GM21447 (cell line): ENCODE measurements around the gene NOTCH3.

ENCODE experiments used
- ATAC-seq: cut with Tn5 transposase; IDR thresholded peaks from one replicate; pipeline ENCODE4 v1.9.1; 2021; ENCODE audit not compliant: unreplicated experiment

NOTCH3 gene

DNA sequence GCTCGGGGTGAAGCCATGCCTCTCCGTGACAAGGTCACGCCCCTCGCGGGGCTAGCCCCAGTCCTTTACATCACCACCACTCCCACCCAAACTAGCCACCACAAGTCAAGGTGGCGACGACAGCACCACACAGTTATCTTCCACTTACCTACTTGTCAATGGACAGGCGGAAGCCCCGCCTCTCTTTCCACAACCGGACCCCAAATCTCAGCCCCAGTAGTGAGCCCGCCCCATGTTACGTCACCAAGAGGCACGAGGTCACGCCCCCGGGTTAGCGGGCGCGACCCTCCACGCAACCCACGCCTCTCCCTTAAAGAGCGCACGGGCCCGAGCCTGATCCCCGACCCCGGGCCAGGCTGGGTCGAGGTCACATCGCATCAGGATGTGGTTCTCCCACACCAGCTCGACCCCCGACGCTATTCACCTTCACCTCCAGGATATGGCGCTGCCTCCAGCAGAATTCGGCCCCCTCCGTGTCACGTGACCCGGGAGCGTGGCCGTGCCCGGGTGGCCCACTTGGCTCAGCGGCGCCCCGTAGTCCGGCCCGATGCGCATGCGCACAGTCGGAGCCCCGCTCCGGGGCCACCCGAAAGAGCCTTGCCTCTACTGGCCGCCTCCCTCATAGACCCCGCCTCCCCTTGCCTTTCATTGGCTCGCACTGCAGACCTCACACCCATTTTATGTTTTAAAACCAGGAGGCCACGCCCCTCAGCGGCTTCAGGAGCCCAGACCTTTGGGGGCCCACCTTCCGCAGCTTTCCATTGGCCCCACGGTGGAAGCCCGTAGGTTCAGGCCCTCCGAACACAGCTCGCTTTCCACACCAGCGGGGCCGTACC lies 75.3 kb downstream of the NOTCH3 start:
- peak; percentile 79 for ATAC-seq

GRCh38 chr19:15124572-15125231 lies 76.1 kb downstream of the NOTCH3 start:
- ATAC-seq, result no peak

DNA sequence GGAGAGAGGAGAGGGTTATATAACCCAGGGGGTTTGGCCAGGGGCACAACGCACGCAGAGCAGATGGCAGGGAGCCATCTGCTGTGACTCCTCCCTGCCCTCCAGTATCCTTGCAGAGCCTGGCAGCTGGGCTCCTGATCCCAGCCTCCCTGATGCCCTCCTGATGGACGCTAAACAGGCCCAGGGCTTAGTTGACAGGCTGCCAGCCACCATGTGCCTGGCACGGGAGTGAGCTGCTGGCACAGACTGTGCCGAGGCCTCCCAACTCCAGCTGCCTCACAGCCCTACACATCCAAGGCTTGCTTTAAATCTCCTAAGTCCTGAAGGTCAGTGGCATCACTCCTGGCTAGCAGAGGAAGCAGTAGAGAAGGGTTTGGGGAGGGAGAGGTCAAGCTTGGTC lies 76.9 kb downstream of the NOTCH3 start:
- ATAC-seq, result no peak

DNA sequence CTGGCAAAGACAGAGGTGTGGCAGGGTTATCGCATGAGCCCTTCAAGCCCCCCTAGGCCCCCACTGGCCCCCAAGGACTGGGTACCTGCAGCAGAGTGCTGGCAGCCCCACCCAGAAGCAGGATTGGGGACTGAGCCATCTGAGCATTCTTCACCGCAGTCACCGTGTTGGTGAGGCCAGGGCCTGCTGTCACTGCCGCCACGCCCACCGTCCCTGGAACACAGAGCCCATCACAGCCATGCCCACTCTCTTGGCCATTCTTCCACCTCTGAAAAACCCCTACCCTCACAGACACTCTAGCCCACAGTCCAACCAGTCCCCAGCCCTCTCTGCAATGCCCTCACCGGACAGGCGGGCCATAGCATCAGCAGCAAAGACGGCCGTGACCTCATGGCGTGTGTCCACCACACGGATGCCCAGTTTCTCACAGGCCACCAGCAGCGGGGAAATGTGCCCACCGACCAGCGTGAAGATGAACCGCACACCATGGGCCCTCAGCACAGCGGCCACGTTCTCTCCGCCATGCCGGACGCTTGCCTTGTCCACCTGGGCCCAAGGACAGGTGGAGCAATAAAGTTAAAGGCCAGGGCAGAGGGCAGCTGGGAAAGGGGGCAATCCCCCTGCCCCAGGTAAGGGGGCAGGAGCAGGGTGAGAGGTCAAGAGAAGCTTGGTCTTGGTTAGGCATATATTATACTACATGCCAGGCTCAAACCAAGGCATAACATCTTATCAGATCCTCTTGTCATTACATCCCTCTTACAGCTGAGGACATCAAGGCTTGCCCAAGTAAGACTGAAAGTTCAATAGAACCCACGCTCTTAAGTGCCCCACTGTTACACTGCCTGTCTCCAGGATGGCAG lies 77.5 kb downstream of the NOTCH3 start:
- no peak for ATAC-seq

DNA sequence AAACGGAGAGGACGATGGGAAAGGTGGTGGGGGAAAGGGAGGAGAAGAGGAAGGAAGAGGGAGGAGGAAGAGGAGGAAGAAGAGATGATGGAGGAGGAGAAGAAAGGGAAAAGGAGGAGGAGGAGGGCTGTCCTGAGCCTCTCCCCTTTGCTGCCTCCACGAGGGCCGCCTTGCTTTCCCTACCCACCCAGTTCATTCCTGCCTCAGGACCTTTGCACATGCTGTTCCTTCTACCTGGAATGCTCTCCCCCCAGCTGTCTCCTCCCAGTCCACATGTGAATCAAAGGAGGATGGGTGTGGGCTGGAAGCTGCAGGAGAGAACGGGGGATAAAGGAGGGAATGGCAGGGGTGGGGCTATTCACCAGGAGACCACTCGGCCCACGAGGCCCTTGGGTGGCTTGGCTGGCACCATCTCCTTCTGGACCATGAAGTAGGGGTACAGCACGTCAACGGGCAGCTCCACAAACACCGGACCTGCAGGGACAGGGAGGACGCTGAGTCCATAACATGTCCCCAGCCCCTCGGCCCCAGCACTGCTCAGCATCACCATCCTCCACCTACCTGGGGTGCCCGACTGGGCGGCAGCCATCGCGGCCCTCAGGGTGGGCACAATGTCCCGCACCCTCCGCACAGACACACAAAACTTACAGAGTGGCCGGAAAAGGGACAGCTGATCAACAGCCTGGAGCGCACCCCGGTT lies 78.3 kb downstream of the NOTCH3 start:
- no peak for ATAC-seq

DNA sequence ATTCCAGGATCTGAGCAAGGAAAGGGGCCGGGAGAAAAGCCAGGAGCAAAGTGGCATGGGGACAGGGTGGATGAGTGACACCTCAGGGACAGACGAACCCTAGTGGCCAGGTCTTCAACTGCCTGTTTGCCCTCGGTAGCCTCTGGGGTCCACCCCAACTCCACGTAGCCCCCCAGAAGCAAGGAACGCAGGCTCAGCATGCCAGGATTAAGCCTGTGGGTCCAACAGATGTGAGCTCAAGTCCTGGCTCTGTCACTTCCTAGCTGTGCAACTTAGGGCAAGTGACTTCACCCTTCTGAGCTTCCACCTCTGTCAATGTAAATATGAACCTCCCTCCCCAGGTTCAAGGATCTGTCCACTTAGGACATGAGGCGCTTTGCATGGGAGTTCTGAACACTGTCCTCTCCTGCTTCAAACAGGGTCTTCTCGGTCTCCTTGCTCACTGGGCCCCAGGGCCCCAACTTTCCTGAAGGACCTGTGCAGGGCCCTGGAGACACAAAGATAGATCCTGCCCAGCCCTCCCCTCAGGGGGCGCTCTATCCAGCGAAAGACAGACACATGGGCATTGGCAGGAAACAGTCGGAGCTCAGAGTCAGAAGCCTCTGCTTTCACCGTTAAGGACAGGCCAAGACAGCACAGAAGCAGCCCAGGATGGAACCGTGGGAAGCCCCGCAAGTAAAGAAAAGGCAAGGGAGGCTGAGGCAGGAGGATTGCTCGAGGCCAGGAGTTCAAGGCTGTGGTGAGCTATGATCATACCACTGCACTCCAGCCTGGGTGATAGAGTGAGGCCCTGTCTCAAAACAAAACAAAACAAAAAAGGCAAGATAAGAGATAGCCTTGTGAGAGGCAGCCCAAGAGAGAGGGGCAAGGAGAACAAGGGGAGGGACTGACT lies 80.4 kb downstream of the NOTCH3 start:
- ATAC-seq, result no peak

GRCh38 chr19:15118789-15119494 lies 81.9 kb downstream of the NOTCH3 start:
- no peak for ATAC-seq

- ATAC-seq, result no peak
These were observed 82.5 kb downstream of the NOTCH3 start for GRCh38 chr19:15118248-15118647.

GRCh38 chr19:15116856-15117255 lies 83.9 kb downstream of the NOTCH3 start:
- no peak for ATAC-seq

- no peak for ATAC-seq
These were observed 84.8 kb downstream of the NOTCH3 start for GRCh38 chr19:15115762-15116615.

GRCh38 chr19:15115080-15115479 lies 85.7 kb downstream of the NOTCH3 start:
- ATAC-seq, result no peak

DNA sequence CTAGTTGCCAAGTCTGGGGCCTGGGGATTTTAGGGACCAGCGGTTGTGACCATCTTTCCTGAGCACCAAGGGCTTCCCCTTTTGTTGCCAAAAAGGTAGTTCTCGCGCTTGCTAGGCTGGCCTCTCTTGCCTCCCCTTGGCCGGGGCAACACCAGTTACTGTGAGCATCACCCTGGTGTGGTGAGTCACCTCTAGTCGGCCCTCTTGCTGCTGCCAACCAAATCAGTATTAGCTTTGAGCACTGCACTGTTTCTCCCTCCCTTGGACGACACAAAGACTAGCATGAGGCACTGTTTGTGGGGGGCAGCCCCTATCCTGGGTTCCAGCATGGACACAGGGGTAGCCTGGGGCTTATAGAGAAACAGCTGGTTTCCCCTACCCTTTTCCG lies 86.6 kb downstream of the NOTCH3 start:
- ATAC-seq, result no peak

DNA sequence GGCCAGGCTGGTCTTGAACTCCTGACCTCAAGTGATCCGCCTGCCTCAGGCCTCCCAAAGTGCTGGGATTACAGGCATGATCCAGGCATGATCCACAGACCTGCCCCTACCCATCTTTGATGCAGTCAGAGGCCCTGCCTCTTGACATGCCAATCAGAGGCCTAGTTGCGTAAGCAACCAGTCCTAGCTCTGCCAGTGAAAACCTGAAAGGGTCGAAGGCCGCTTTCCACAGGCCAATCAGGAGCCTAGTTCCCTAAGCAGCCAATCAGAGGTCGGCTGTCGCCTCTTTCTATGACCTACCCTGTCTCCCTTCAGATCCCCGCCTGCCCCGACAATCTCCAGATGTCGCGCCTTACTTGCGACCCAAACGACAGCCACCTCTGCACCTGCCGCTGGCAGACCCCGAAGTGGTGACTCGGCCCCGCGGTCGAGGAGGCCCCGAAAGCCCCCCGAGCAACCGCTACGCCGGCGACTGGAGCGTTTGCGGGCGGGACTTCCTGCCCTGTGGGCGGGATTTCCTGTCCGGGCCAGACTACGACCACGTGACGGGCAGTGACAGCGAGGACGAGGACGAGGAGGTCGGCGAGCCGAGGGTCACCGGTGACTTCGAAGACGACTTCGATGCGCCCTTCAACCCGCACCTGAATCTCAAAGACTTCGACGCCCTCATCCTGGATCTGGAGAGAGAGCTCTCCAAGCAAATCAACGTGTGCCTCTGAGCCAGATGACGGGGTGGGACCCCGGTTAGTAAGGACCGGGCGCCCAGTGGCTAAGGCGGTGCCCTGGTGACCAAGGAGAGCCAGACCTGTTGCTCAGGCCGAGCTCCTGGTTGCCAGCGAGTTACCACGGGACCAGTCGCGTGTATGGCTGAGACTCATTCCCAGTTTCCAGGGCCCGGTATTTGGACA lies 87.3 kb downstream of the NOTCH3 start:
- ATAC-seq, result no peak

- no peak for ATAC-seq
These were observed 88.4 kb downstream of the NOTCH3 start for GRCh38 chr19:15112385-15112784.

- ATAC-seq, result no peak
These were observed 89.0 kb downstream of the NOTCH3 start for GRCh38 chr19:15111758-15112157.

GRCh38 chr19:15110418-15110815 lies 90.4 kb downstream of the NOTCH3 start:
- ATAC-seq, result no peak

DNA sequence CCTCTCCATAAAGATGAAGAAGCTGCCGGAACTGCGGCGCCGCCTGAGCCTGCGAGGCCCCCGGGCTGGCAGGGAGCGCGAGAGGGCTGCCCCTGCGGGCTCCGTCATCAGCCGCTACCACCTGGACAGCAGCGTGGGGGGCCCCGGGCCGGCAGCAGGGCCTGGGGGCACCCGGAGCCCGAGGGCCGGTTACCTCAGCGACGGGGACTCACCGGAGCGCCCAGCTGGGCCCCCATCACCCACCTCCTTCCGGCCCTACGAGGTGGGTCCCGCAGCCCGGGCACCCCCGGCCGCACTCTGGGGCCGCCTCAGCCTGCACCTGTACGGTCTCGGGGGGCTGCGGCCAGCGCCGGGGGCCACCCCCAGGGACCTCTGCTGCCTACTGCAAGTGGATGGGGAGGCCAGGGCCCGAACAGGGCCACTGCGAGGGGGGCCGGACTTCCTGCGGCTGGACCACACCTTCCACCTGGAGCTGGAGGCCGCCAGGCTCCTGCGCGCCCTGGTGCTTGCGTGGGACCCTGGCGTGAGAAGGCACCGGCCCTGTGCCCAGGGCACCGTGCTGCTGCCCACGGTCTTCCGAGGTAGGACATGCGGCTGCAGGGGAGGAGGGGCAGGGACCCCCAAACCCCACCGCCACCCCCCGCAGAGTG lies 90.9 kb downstream of the NOTCH3 start:
- no peak for ATAC-seq
